Measurements from ENCODE around the gene TMIGD1. TPM values are rescaled to one million over a fixed set of nuclear protein-coding genes. Genes with fewer than 3 reads are reported as not detected.

The TMIGD1 gene
- total RNA-seq, 2 experiments from 2014 or later: not detected

DNA sequence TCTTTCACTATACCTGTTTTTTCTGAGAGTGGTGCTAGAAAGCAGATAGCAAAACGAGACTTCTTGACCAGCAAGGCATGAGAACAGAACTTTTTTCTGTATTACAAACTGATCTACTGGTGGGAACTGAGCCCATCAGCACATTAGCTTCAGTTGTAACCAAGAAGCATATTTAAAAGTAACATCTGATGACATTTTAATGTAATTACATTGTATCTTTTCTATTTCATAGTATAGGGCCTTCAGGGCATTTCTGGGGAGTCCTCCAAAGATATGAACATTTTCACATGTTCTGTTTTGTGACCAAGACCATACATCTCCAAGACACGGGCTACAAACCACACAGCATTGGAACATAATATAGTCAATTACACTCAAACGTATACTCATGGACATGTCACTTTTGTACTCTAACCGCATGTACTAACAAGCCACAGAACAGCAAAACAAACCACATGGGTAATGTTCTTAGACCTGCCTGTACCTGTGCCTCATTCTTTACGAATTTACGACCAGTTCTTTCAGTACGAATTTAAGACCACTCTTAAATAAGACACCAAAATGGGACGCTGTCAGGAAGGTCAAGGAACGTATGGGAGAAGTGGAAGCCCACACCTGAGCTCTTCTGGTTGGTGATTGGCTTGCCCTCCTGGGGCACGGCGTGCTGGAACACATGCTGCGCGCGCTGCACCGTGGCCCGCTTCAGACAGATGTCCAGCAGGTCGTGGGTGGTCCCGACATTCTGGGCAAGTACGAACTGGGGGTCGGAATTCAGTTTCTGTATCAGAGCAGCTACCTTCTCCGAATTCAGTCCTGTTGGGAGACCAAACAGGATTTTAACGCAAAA lies 42.9 kb downstream of the TMIGD1 start:
- H3K4me3 Mint-ChIP-seq: peak overlapping the region; percentile 98
- ChIA-PET CTCF (interaction anchor here (1.0 to 3.4 kb wide), 2 partner anchors 46 to 49 kb away, joined by 3 to 28 read pairs; no protein-coding TSS in a partner anchor), POLR2A (interaction anchor here (0.6 to 3.3 kb wide), 13 partner anchors 9 to 806 kb away, joined by 3 to 42 read pairs (median 4); no protein-coding TSS in a partner anchor)
- H3K4me1 Mint-ChIP-seq (ENCODE audit: low read depth): peaks cover 24% of the 10 kb centered on the region
- peak overlapping the region; percentile 84 for H3K27ac Mint-ChIP-seq
- Histone ChIP-seq H3K4me1 (ENCODE audit: insufficient read depth, low read length) (peaks cover 8% of the 10 kb centered on the region), H3K36me3 (ENCODE audit: insufficient read depth, low read length) (peaks cover 29% of the 10 kb centered on the region), H3K4me3 (ENCODE audit: low read length) (peak overlapping the region; percentile 91), H3K27me3 (ENCODE audit: control insufficient read depth in 1 of 2, insufficient read depth in 2 of 2, low read length in 2 of 2) (no peaks in the 10 kb centered on the region), H3K27ac (ENCODE audit: low read depth in 1 of 2, low read length in 2 of 2) (no peak overlapping the region), H3K9me3 (ENCODE audit: control insufficient read depth in 1 of 2, insufficient read depth in 1 of 2, low read length in 2 of 2) (no peaks in the 10 kb centered on the region)
- TF ChIP-seq, protein P1, sequence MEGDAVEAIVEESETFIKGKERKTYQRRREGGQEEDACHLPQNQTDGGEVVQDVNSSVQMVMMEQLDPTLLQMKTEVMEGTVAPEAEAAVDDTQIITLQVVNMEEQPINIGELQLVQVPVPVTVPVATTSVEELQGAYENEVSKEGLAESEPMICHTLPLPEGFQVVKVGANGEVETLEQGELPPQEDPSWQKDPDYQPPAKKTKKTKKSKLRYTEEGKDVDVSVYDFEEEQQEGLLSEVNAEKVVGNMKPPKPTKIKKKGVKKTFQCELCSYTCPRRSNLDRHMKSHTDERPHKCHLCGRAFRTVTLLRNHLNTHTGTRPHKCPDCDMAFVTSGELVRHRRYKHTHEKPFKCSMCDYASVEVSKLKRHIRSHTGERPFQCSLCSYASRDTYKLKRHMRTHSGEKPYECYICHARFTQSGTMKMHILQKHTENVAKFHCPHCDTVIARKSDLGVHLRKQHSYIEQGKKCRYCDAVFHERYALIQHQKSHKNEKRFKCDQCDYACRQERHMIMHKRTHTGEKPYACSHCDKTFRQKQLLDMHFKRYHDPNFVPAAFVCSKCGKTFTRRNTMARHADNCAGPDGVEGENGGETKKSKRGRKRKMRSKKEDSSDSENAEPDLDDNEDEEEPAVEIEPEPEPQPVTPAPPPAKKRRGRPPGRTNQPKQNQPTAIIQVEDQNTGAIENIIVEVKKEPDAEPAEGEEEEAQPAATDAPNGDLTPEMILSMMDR (IDR thresholded peaks at IDR 0.05): no peak
- peak in 8 of 14 experiments; percentile 4 to 41 (median 29) for DNase-seq
- ATAC-seq (ENCODE audit: poor library complexity): peak; percentile 50
- intact Hi-C loops (cut with DNase I, micrococcal nuclease): loop anchor here (1.0 to 5.0 kb wide), 3 partner anchors 41 to 169 kb away; no protein-coding TSS in a partner anchor
- H3K27me3 Mint-ChIP-seq: no peaks in the 10 kb centered on the region
- H3K36me3 Mint-ChIP-seq (ENCODE audit: low read depth): peaks cover 36% of the 10 kb centered on the region
- no peaks in the 10 kb centered on the region for H3K9me3 Mint-ChIP-seq

GRCh38 chr17:30290077-30290476 lies 43.8 kb downstream of the TMIGD1 start:
- Mint-ChIP-seq H3K36me3 (ENCODE audit: low read depth) (peaks cover 45% of the 10 kb centered on the region), H3K9me3 (no peaks in the 10 kb centered on the region), H3K27ac (peak overlapping the region; percentile 84), H3K27me3 (no peaks in the 10 kb centered on the region), H3K4me1 (ENCODE audit: low read depth) (peaks cover 24% of the 10 kb centered on the region), H3K4me3 (peak overlapping the region; percentile 98)
- ChIA-PET POLR2A (interaction anchor here (3.3 kb wide), 1 partner anchor 33 kb away, joined by 42 read pairs; no protein-coding TSS in a partner anchor), CTCF (interaction anchor here (3.4 kb wide), 1 partner anchor 47 kb away, joined by 28 read pairs; no protein-coding TSS in a partner anchor)
- Histone ChIP-seq H3K9me3 (ENCODE audit: control insufficient read depth in 1 of 2, insufficient read depth in 1 of 2, low read length in 2 of 2) (no peaks in the 10 kb centered on the region), H3K4me3 (ENCODE audit: low read length) (no peak overlapping the region), H3K4me1 (ENCODE audit: insufficient read depth, low read length) (peaks cover 8% of the 10 kb centered on the region), H3K27me3 (ENCODE audit: control insufficient read depth in 1 of 2, insufficient read depth in 2 of 2, low read length in 2 of 2) (no peaks in the 10 kb centered on the region), H3K27ac (ENCODE audit: low read depth in 1 of 2, low read length in 2 of 2) (no peak overlapping the region), H3K36me3 (ENCODE audit: insufficient read depth, low read length) (peaks cover 37% of the 10 kb centered on the region)
- no peak for ATAC-seq (ENCODE audit: poor library complexity)
- DNase-seq: no peak
- intact Hi-C loops (cut with DNase I, micrococcal nuclease): loop anchor here in 1 of 2 experiments (5.0 kb wide), 1 partner anchor 168 kb away; no protein-coding TSS in a partner anchor
- TF ChIP-seq, protein P1 (IDR thresholded peaks at IDR 0.05): no peak

GRCh38 chr17:30279156-30279555 lies 54.7 kb downstream of the TMIGD1 start:
- intact Hi-C loops (cut with DNase I, micrococcal nuclease): loop anchor here (2.0 to 5.0 kb wide), 4 partner anchors 58 to 177 kb away; no protein-coding TSS in a partner anchor
- H3K27ac ChIP-seq (ENCODE audit: low read depth in 1 of 2, low read length in 2 of 2): no peak overlapping the region
- no peaks in the 10 kb centered on the region for H3K4me1 ChIP-seq (ENCODE audit: insufficient read depth, low read length)
- H3K27me3 Mint-ChIP-seq: no peaks in the 10 kb centered on the region
- no peak overlapping the region for H3K27ac Mint-ChIP-seq
- no peak overlapping the region for H3K4me3 ChIP-seq (ENCODE audit: low read length)
- no peaks in the 10 kb centered on the region for H3K9me3 ChIP-seq (ENCODE audit: control insufficient read depth in 1 of 2, insufficient read depth in 1 of 2, low read length in 2 of 2)
- no peaks in the 10 kb centered on the region for H3K9me3 Mint-ChIP-seq
- ATAC-seq (ENCODE audit: poor library complexity) (no peak), DNase-seq (no peak)
- no peak overlapping the region for H3K4me3 Mint-ChIP-seq
- no peaks in the 10 kb centered on the region for H3K4me1 Mint-ChIP-seq (ENCODE audit: low read depth)
- H3K27me3 ChIP-seq (ENCODE audit: control insufficient read depth in 1 of 2, insufficient read depth in 2 of 2, low read length in 2 of 2): no peaks in the 10 kb centered on the region
- ChIA-PET CTCF (interaction anchor here (3.0 kb wide), 1 partner anchor 58 kb away, joined by 14 read pairs; no protein-coding TSS in a partner anchor), POLR2A (interaction anchor here (0.6 to 1.9 kb wide), 2 partner anchors 13 to 1871 kb away, joined by 3 to 6 read pairs; partner anchors contain the start of gene BLMH)
- H3K36me3 ChIP-seq (ENCODE audit: insufficient read depth, low read length): peaks cover 54% of the 10 kb centered on the region
- TF ChIP-seq, protein P1 (IDR thresholded peaks at IDR 0.05): no peak
- peaks cover 84% of the 10 kb centered on the region for H3K36me3 Mint-ChIP-seq (ENCODE audit: low read depth)
